ENCODE results near the gene ZNF366.
A peak's percentile ranks its signal among the peaks of the same experiment; 100 is the strongest.

Gene ZNF366

GRCh38 chr5:72463449-72464052 lies 43.7 kb downstream of the ZNF366 start:
- peak; percentile 66 for DNase-seq

GRCh38 chr5:72460413-72460812 lies 46.8 kb downstream of the ZNF366 start:
- no peak for DNase-seq

GRCh38 chr5:72459913-72460312 lies 47.3 kb downstream of the ZNF366 start:
- no peak for DNase-seq

- DNase-seq: no peak
These were observed 48.0 kb downstream of the ZNF366 start for GRCh38 chr5:72459089-72459661.

- DNase-seq: no peak
These were observed 48.8 kb downstream of the ZNF366 start for GRCh38 chr5:72458407-72458806.

GRCh38 chr5:72457491-72457890 lies 49.7 kb downstream of the ZNF366 start:
- DNase-seq: no peak

GRCh38 chr5:72456391-72457074 lies 50.7 kb downstream of the ZNF366 start:
- DNase-seq: no peak

GRCh38 chr5:72455476-72455875 lies 51.7 kb downstream of the ZNF366 start:
- DNase-seq: no peak

GRCh38 chr5:72454996-72455395 lies 52.2 kb downstream of the ZNF366 start:
- no peak for DNase-seq

GRCh38 chr5:72453246-72453775 lies 53.9 kb downstream of the ZNF366 start:
- no peak for DNase-seq

GRCh38 chr5:72452515-72453245 lies 54.5 kb downstream of the ZNF366 start:
- no peak for DNase-seq

- peak; percentile 39 for DNase-seq
These were observed 55.3 kb downstream of the ZNF366 start for GRCh38 chr5:72451741-72452505.

- no peak for DNase-seq
These were observed 58.8 kb downstream of the ZNF366 start for GRCh38 chr5:72448368-72448767.

GRCh38 chr5:72447751-72448150 lies 59.5 kb downstream of the ZNF366 start:
- no peak for DNase-seq

- DNase-seq: no peak
These were observed 61.2 kb downstream of the ZNF366 start for GRCh38 chr5:72445969-72446368.

- no peak for DNase-seq
These were observed 63.3 kb downstream of the ZNF366 start for GRCh38 chr5:72443883-72444282.

- peak; percentile 83 for DNase-seq
These were observed 65.2 kb downstream of the ZNF366 start for GRCh38 chr5:72441862-72442540.

GRCh38 chr5:72441094-72441723 lies 66.0 kb downstream of the ZNF366 start:
- DNase-seq: no peak

- no peak for DNase-seq
These were observed 67.0 kb downstream of the ZNF366 start for GRCh38 chr5:72440207-72440638.

GRCh38 chr5:72439192-72439591 lies 68.0 kb downstream of the ZNF366 start:
- DNase-seq: no peak

GRCh38 chr5:72438141-72438540 lies 69.1 kb downstream of the ZNF366 start:
- no peak for DNase-seq

Data from suppressor macrophage treated with lipopolysaccharide for 4 hours (primary cell).